Fibroblast of villous mesenchyme (primary cell): ENCODE measurements around the gene AP2S1. TPM values are rescaled to one million over a fixed set of nuclear protein-coding genes. Genes with fewer than 3 reads are reported as not detected.
A peak's percentile ranks its signal among the peaks of the same experiment; 100 is the strongest.
"Not testable (repeated sequence)": the region's sequence is repeated elsewhere in the genome, so short reads cannot be mapped to it uniquely, and the experiment has no call there.

Experiments
- DNase-seq: peaks from one replicate; pipeline ENCODE4 v3.0.0-alpha.2; 2010; ENCODE audit warnings: low read depth
- H3K4me3 ChIP-seq: 2 replicates; pipeline ENCODE4 v1.5.1; 2011; ENCODE audit warnings: low read depth, mild to moderate bottlenecking, low read length
- CTCF ChIP-seq: IDR thresholded peaks from 2 replicates; pipeline ENCODE4 v1.5.1; 2012; ENCODE audit warnings: low read depth, mild to moderate bottlenecking, low read length; ENCODE audit not compliant: insufficient read depth
- total RNA-seq: library from RNA; depleted of rRNA; stranded (reverse); fragments of >200 nt; gene quantifications from 2 replicates; pipeline ENCODE4 v1.2.3, GENCODE V29; 2012

Gene AP2S1
- total RNA-seq, 1 donor: 113 TPM

- DNase-seq: no peak
- no peak overlapping the region for H3K4me3 ChIP-seq
- TF ChIP-seq CTCF: no peak
These were observed 29.8 kb upstream of the AP2S1 start for GRCh38 chr19:46880431-46880830.

GRCh38 chr19:46878613-46879375, 28.1 kb upstream of the AP2S1 start:
- DNase-seq: peak; percentile 78
- no peak for TF ChIP-seq CTCF

GRCh38 chr19:46875657-46876056, 25.0 kb upstream of the AP2S1 start:
- no peak for TF ChIP-seq CTCF
- H3K4me3 ChIP-seq: no peak overlapping the region

More at GRCh38 chr19:46878613-46879375, 28.1 kb upstream of the AP2S1 start:
- H3K4me3 ChIP-seq: no peak overlapping the region

GRCh38 chr19:46875234-46875633, 24.6 kb upstream of the AP2S1 start:
- no peak overlapping the region for H3K4me3 ChIP-seq
- TF ChIP-seq CTCF: no peak
- DNase-seq: no peak

More at GRCh38 chr19:46875657-46876056, 25.0 kb upstream of the AP2S1 start:
- DNase-seq: no peak

- DNase-seq: no peak
- TF ChIP-seq CTCF: no peak
- no peak overlapping the region for H3K4me3 ChIP-seq
These were observed 22.3 kb upstream of the AP2S1 start for GRCh38 chr19:46872967-46873366.

- not testable (repeated sequence) for DNase-seq, H3K4me3 ChIP-seq
These were observed 20.5 kb upstream of the AP2S1 start for GRCh38 chr19:46871173-46871572.

GRCh38 chr19:46868025-46868802, 17.6 kb upstream of the AP2S1 start:
- H3K4me3 ChIP-seq: no peak overlapping the region
- TF ChIP-seq CTCF: no peak
- no peak for DNase-seq
